ENCODE data around the gene COPS8.

Gene COPS8

GRCh38 chr2:237092506-237092905, 6.8 kb downstream of the COPS8 start:
- Histone ChIP-seq H2BK15ac (ENCODE audit: low read length) (no peak overlapping the region), H3K79me1 (ENCODE audit: low read depth, low read length) (peaks cover 4% of the 10 kb centered on the region), H3K27ac (replicated peaks; ENCODE audit: low read length) (no peak overlapping the region), H3K4ac (ENCODE audit: low read length) (no peak overlapping the region), H3K9ac (ENCODE audit: low read depth, low read length, poor library complexity) (no peak overlapping the region), H3K9me3 (replicated peaks in 1 of 2; ENCODE audit: control insufficient read depth in 2 of 2, insufficient read depth in 1 of 2, low read depth in 1 of 2, low read length in 2 of 2) (no peaks in the 10 kb centered on the region), H3K14ac (ENCODE audit: low read length) (no peak overlapping the region), H2AFZ (ENCODE audit: low read length) (no peak overlapping the region), H3K18ac (ENCODE audit: low read length) (no peak overlapping the region), H2BK12ac (ENCODE audit: low read length) (no peak overlapping the region), H4K91ac (ENCODE audit: low read depth, low read length, poor library complexity) (no peak overlapping the region), H3K27me3 (ENCODE audit: control insufficient read depth in 3 of 3, insufficient read depth in 3 of 3, low read depth in 1 of 3, low read length in 3 of 3) (no peaks in the 10 kb centered on the region), H2BK120ac (ENCODE audit: low read depth, low read length) (no peak overlapping the region), H4K8ac (ENCODE audit: low read depth, low read length) (no peak overlapping the region), H3K4me3 (ENCODE audit: low read length in 2 of 2) (no peak overlapping the region), H3K4me1 (ENCODE audit: control insufficient read depth in 2 of 2, insufficient read depth in 1 of 2, low read depth in 1 of 2, low read length in 2 of 2) (no peaks in the 10 kb centered on the region), H3K4me2 (ENCODE audit: insufficient read depth, low read length, poor library complexity, severe bottlenecking) (no peak overlapping the region), H2AK5ac (ENCODE audit: low read depth, low read length) (no peak overlapping the region), H3K36me3 (replicated peaks in 1 of 2; ENCODE audit: control insufficient read depth in 2 of 2, insufficient read depth in 2 of 2, low read length in 2 of 2) (peaks cover 10 to 96% of the 10 kb centered on the region in 2 donors), H2BK5ac (ENCODE audit: low read length) (no peak overlapping the region), H3K23ac (ENCODE audit: low read depth, low read length, poor library complexity) (no peak overlapping the region)
- no CpG with 5 or more reads among the region's 5 CpGs for WGBS, 2 donors (ENCODE audit: extremely low coverage in 2 of 2, insufficient read length in 2 of 2, insufficient replicate concordance in 1 of 2)
- DNase-seq (ENCODE audit: low spot score): no peak

GRCh38 chr2:237092920-237093781, 7.5 kb downstream of the COPS8 start:
- H4K91ac ChIP-seq (ENCODE audit: low read depth, low read length, poor library complexity): no peak overlapping the region
- no peak overlapping the region for H2BK12ac ChIP-seq (ENCODE audit: low read length)
- H2AK5ac ChIP-seq (ENCODE audit: low read depth, low read length): no peak overlapping the region
- no peak overlapping the region for H3K4me3 ChIP-seq (ENCODE audit: low read length in 2 of 2)
- H2BK5ac ChIP-seq (ENCODE audit: low read length): no peak overlapping the region
- H3K14ac ChIP-seq (ENCODE audit: low read length): no peak overlapping the region
- H3K23ac ChIP-seq (ENCODE audit: low read depth, low read length, poor library complexity): no peak overlapping the region
- no peaks in the 10 kb centered on the region for H3K27me3 ChIP-seq (ENCODE audit: control insufficient read depth in 3 of 3, insufficient read depth in 3 of 3, low read depth in 1 of 3, low read length in 3 of 3)
- no peak overlapping the region for H2BK120ac ChIP-seq (ENCODE audit: low read depth, low read length)
- 100% methylated on average over 1 of the region's 9 CpGs; no CpG with 5 or more reads in 1 of the 2 donors for WGBS, 2 donors (ENCODE audit: extremely low coverage in 2 of 2, insufficient read length in 2 of 2, insufficient replicate concordance in 1 of 2)
- peaks cover 13 to 97% of the 10 kb centered on the region in 2 donors for H3K36me3 ChIP-seq (replicated peaks in 1 of 2; ENCODE audit: control insufficient read depth in 2 of 2, insufficient read depth in 2 of 2, low read length in 2 of 2)
- H3K79me1 ChIP-seq (ENCODE audit: low read depth, low read length): peaks cover 4% of the 10 kb centered on the region
- no peak overlapping the region for H4K8ac ChIP-seq (ENCODE audit: low read depth, low read length)
- no peak overlapping the region for H3K9ac ChIP-seq (ENCODE audit: low read depth, low read length, poor library complexity)
- no peak overlapping the region for H3K4me2 ChIP-seq (ENCODE audit: insufficient read depth, low read length, poor library complexity, severe bottlenecking)
- no peak overlapping the region for H3K27ac ChIP-seq (replicated peaks; ENCODE audit: low read length)
- no peak overlapping the region for H3K18ac ChIP-seq (ENCODE audit: low read length)
- H3K9me3 ChIP-seq (replicated peaks in 1 of 2; ENCODE audit: control insufficient read depth in 2 of 2, insufficient read depth in 1 of 2, low read depth in 1 of 2, low read length in 2 of 2): no peaks in the 10 kb centered on the region
- H2AFZ ChIP-seq (ENCODE audit: low read length): no peak overlapping the region
- DNase-seq (ENCODE audit: low spot score): no peak
- no peak overlapping the region for H3K4ac ChIP-seq (ENCODE audit: low read length)
- no peak overlapping the region for H2BK15ac ChIP-seq (ENCODE audit: low read length)
- no peaks in the 10 kb centered on the region for H3K4me1 ChIP-seq (ENCODE audit: control insufficient read depth in 2 of 2, insufficient read depth in 1 of 2, low read depth in 1 of 2, low read length in 2 of 2)

- Histone ChIP-seq H3K14ac (ENCODE audit: low read length) (no peak overlapping the region), H3K4me1 (ENCODE audit: control insufficient read depth in 2 of 2, insufficient read depth in 1 of 2, low read depth in 1 of 2, low read length in 2 of 2) (no peaks in the 10 kb centered on the region), H2BK12ac (ENCODE audit: low read length) (no peak overlapping the region), H3K18ac (ENCODE audit: low read length) (no peak overlapping the region), H2BK5ac (ENCODE audit: low read length) (no peak overlapping the region), H2BK120ac (ENCODE audit: low read depth, low read length) (no peak overlapping the region), H3K27ac (replicated peaks; ENCODE audit: low read length) (no peak overlapping the region), H2BK15ac (ENCODE audit: low read length) (no peak overlapping the region), H3K36me3 (replicated peaks in 1 of 2; ENCODE audit: control insufficient read depth in 2 of 2, insufficient read depth in 2 of 2, low read length in 2 of 2) (peaks cover 16 to 96% of the 10 kb centered on the region in 2 donors), H2AK5ac (ENCODE audit: low read depth, low read length) (no peak overlapping the region), H3K4me3 (ENCODE audit: low read length in 2 of 2) (no peak overlapping the region), H3K27me3 (ENCODE audit: control insufficient read depth in 3 of 3, insufficient read depth in 3 of 3, low read depth in 1 of 3, low read length in 3 of 3) (no peaks in the 10 kb centered on the region), H2AFZ (ENCODE audit: low read length) (no peak overlapping the region), H3K79me1 (ENCODE audit: low read depth, low read length) (no peaks in the 10 kb centered on the region), H3K4me2 (ENCODE audit: insufficient read depth, low read length, poor library complexity, severe bottlenecking) (no peak overlapping the region), H3K23ac (ENCODE audit: low read depth, low read length, poor library complexity) (no peak overlapping the region), H3K9me3 (replicated peaks in 1 of 2; ENCODE audit: control insufficient read depth in 2 of 2, insufficient read depth in 1 of 2, low read depth in 1 of 2, low read length in 2 of 2) (no peaks in the 10 kb centered on the region), H3K4ac (ENCODE audit: low read length) (no peak overlapping the region), H4K8ac (ENCODE audit: low read depth, low read length) (no peak overlapping the region), H4K91ac (ENCODE audit: low read depth, low read length, poor library complexity) (no peak overlapping the region), H3K9ac (ENCODE audit: low read depth, low read length, poor library complexity) (no peak overlapping the region)
- no peak for DNase-seq (ENCODE audit: low spot score)
- WGBS, 2 donors (ENCODE audit: extremely low coverage in 2 of 2, insufficient read length in 2 of 2, insufficient replicate concordance in 1 of 2): no CpG with 5 or more reads among the region's 4 CpGs
These were observed 10.5 kb downstream of the COPS8 start for GRCh38 chr2:237096201-237096600.

- Histone ChIP-seq H3K4me3 (ENCODE audit: low read length in 2 of 2) (no peak overlapping the region), H3K9me3 (replicated peaks in 1 of 2; ENCODE audit: control insufficient read depth in 2 of 2, insufficient read depth in 1 of 2, low read depth in 1 of 2, low read length in 2 of 2) (no peaks in the 10 kb centered on the region), H2BK120ac (ENCODE audit: low read depth, low read length) (no peak overlapping the region), H3K36me3 (replicated peaks in 1 of 2; ENCODE audit: control insufficient read depth in 2 of 2, insufficient read depth in 2 of 2, low read length in 2 of 2) (peaks cover 16 to 93% of the 10 kb centered on the region in 2 donors), H3K9ac (ENCODE audit: low read depth, low read length, poor library complexity) (no peak overlapping the region), H2BK5ac (ENCODE audit: low read length) (no peak overlapping the region), H4K8ac (ENCODE audit: low read depth, low read length) (no peak overlapping the region), H3K79me1 (ENCODE audit: low read depth, low read length) (no peaks in the 10 kb centered on the region), H2AFZ (ENCODE audit: low read length) (no peak overlapping the region), H2BK15ac (ENCODE audit: low read length) (no peak overlapping the region), H3K18ac (ENCODE audit: low read length) (no peak overlapping the region), H2AK5ac (ENCODE audit: low read depth, low read length) (no peak overlapping the region), H3K14ac (ENCODE audit: low read length) (no peak overlapping the region), H2BK12ac (ENCODE audit: low read length) (no peak overlapping the region), H3K4me2 (ENCODE audit: insufficient read depth, low read length, poor library complexity, severe bottlenecking) (no peak overlapping the region), H3K4ac (ENCODE audit: low read length) (no peak overlapping the region), H3K27ac (replicated peaks; ENCODE audit: low read length) (no peak overlapping the region), H3K27me3 (ENCODE audit: control insufficient read depth in 3 of 3, insufficient read depth in 3 of 3, low read depth in 1 of 3, low read length in 3 of 3) (no peaks in the 10 kb centered on the region), H3K4me1 (ENCODE audit: control insufficient read depth in 2 of 2, insufficient read depth in 1 of 2, low read depth in 1 of 2, low read length in 2 of 2) (no peaks in the 10 kb centered on the region), H3K23ac (ENCODE audit: low read depth, low read length, poor library complexity) (no peak overlapping the region), H4K91ac (ENCODE audit: low read depth, low read length, poor library complexity) (no peak overlapping the region)
- DNase-seq (ENCODE audit: low spot score): no peak
- WGBS, 2 donors (ENCODE audit: extremely low coverage in 2 of 2, insufficient read length in 2 of 2, insufficient replicate concordance in 1 of 2): no CpG with 5 or more reads among the region's 4 CpGs
These were observed 11.2 kb downstream of the COPS8 start for GRCh38 chr2:237096911-237097310.
